Keratinocyte (primary cell): ENCODE results near the gene FAM50B. TPM values are rescaled to one million over a fixed set of nuclear protein-coding genes. Genes with fewer than 3 reads are reported as not detected.

Experiments used
- DNase-seq: peaks from one replicate; pipeline ENCODE4 v3.0.0-alpha.2; 2011; ENCODE audit warnings: low read depth, missing footprints, low spot score
- FAIRE-seq: peaks from 2 replicates; lab custom pipeline; 2011; peaks lifted over from hg19 to GRCh38; lab: Jason Lieb, UNC
- H2AFZ ChIP-seq: 2 replicates; pipeline ENCODE4 v1.6.0; 2012; ENCODE audit warnings: low read length, control low read depth, inconsistent platforms; ENCODE audit not compliant: control insufficient read depth
- H3K27ac ChIP-seq: 2 replicates; pipeline ENCODE4 v1.5.1; 2011; ENCODE audit warnings: low read length; ENCODE audit not compliant: control insufficient read depth, insufficient read depth
- H3K27me3 ChIP-seq: 3 replicates; pipeline ENCODE4 v1.6.0; 2011; ENCODE audit warnings: low read length; ENCODE audit not compliant: control insufficient read depth, insufficient read depth; ENCODE audit errors: extremely low read depth
- H3K36me3 ChIP-seq, 2 experiments: 2 replicates in 1 of 2; 3 replicates in 1 of 2; pipeline ENCODE4 v1.5.1; 2011; ENCODE audit warnings: low read length in 2 of 2, mild to moderate bottlenecking in 1 of 2; ENCODE audit not compliant: control insufficient read depth in 2 of 2, insufficient read depth in 2 of 2; ENCODE audit errors: extremely low read depth in 1 of 2
- H3K4me1 ChIP-seq: 3 replicates; pipeline ENCODE4 v1.5.1; 2011; ENCODE audit warnings: low read length; ENCODE audit not compliant: control insufficient read depth, insufficient read depth; ENCODE audit errors: extremely low read depth
- H3K4me2 ChIP-seq: 3 replicates; pipeline ENCODE4 v1.6.0; 2011; ENCODE audit warnings: low read depth, low read length; ENCODE audit not compliant: control insufficient read depth, insufficient read depth; ENCODE audit errors: extremely low read depth
- H3K4me3 ChIP-seq, 3 experiments: fragments of 200-600 bp in 1 of 3; sonication (generic) in 1 of 3; 2 replicates in 2 of 3; 3 replicates in 1 of 3; pipeline ENCODE4 v1.5.1; 2011 to 2016; ENCODE audit warnings: low read length in 3 of 3, mild to moderate bottlenecking in 3 of 3, control low read depth in 2 of 3, inconsistent platforms in 1 of 3, low read depth in 1 of 3, mixed read lengths in 1 of 3, mixed run types in 1 of 3, moderate library complexity in 1 of 3; ENCODE audit not compliant: control insufficient read depth in 2 of 3, insufficient read depth in 2 of 3; ENCODE audit errors: extremely low read depth in 1 of 3
- H3K79me2 ChIP-seq: 2 replicates; pipeline ENCODE4 v1.6.0; 2012; ENCODE audit warnings: low read length; ENCODE audit not compliant: control insufficient read depth, insufficient read depth
- H3K9ac ChIP-seq: 3 replicates; pipeline ENCODE4 v1.6.0; 2011; ENCODE audit warnings: low read length; ENCODE audit not compliant: control insufficient read depth, insufficient read depth; ENCODE audit errors: extremely low read depth
- H3K9me1 ChIP-seq: 3 replicates; pipeline ENCODE4 v1.6.0; 2011; ENCODE audit warnings: low read length; ENCODE audit not compliant: control insufficient read depth, insufficient read depth; ENCODE audit errors: extremely low read depth
- H3K9me3 ChIP-seq: 2 replicates; pipeline ENCODE4 v1.5.1; 2012; ENCODE audit warnings: low read depth, low read length; ENCODE audit not compliant: control insufficient read depth
- H4K20me1 ChIP-seq: 3 replicates; pipeline ENCODE4 v1.6.0; 2011; ENCODE audit warnings: low read length; ENCODE audit not compliant: control insufficient read depth, insufficient read depth; ENCODE audit errors: extremely low read depth
- CTCF ChIP-seq, 3 experiments: IDR thresholded peaks in 1 of 3; conservative IDR thresholded peaks in 1 of 3; optimal IDR thresholded peaks in 1 of 3; 2 replicates in 2 of 3; 3 replicates in 1 of 3; pipeline versions ENCODE3 to v1.5.1; 2011; ENCODE audit warnings: low read length in 3 of 3, mild to moderate bottlenecking in 3 of 3, moderate library complexity in 2 of 3, control low read depth in 1 of 3, inconsistent platforms in 1 of 3; ENCODE audit not compliant: insufficient read depth in 2 of 3; ENCODE audit errors: extremely low read depth in 1 of 3
- EZH2 ChIP-seq: IDR thresholded peaks from one replicate; pipeline ENCODE4 v1.6.1; 2012; ENCODE audit warnings: inconsistent platforms, mild to moderate bottlenecking, low read length, moderate library complexity
- dilution Hi-C: fragments of 300-500 bp; cut with MboI; formaldehyde crosslinking; loops from one replicate; pipeline ENCODE4 v1.7.0; 2020; ENCODE audit warnings: low sequenced_read_pairs; ENCODE audit not compliant: extremely low pct_ligation_motif_present
- polyA plus RNA-seq, 5 experiments: library from polyadenylated mRNA; depleted of rRNA in 3 of 5; stranded (reverse) in 3 of 5; stranded (forward) in 1 of 5; unstranded in 1 of 5; fragments of >200 nt; gene quantifications; 1 replicate in 1 of 5; 2 replicates in 3 of 5; 3 replicates in 1 of 5; pipeline versions ENCODE4 v1.2.1 to v1.2.3, GENCODE V29; 2011 to 2012; ENCODE audit warnings: missing spikeins in 2 of 5, low read depth in 1 of 5, low replicate concordance in 1 of 5

Gene FAM50B
- polyA plus RNA-seq, 1 donor (not counting 4 experiments of a cell fraction or from before 2014, with no cell fraction given) = 4.0 TPM

DNA sequence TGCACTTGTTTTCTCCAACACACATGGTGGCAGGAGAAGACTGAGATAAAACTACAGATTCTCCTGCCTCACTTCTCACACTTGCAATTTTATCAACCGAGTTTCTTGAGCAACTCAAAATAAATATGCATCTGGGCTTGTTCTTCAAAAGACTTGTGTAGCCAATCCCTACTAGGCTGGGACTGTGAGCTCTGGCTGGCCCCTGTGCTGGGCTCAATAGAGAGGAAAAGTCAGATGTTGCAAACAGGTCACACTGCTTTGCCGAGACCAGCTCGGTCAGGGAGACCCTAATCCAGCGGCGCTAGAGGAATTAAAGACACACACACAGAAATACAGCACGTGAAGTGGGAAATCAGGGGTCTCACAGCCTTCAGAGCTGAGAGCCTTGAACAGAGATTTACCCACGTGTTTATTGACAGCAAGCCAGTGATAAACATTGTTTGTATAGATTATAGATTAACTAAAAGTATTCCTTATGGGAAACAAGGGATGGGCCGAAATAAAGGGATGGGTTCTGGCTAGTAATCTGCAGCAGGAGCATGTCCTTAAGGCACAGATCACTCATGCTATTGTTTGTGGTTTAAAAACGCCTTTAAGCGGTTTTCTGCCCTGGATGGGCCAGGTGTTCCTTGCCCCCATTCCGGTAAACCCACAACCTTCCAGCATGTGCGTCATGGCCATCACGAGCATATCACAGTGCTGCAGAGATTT lies 32.7 kb downstream of the FAM50B start:
- Histone ChIP-seq H3K4me1 (peaks cover 10% of the 10 kb centered on the region), H3K9me3 (no peaks in the 10 kb centered on the region), H3K4me2 (no peak overlapping the region), H2AFZ (no peak overlapping the region), H3K9ac (no peak overlapping the region), H3K27ac (no peak overlapping the region), H4K20me1 (no peaks in the 10 kb centered on the region), H3K79me2 (no peaks in the 10 kb centered on the region), H3K27me3 (no peaks in the 10 kb centered on the region), H3K9me1 (no peaks in the 10 kb centered on the region), H3K4me3 (no peak overlapping the region), H3K36me3 (no peaks in the 10 kb centered on the region)
- TF ChIP-seq CTCF (optimal IDR thresholded peaks at IDR 0.05 in 1 of 3, IDR thresholded peaks at IDR 0.05 in 1 of 3, conservative IDR thresholded peaks at IDR 0.05 in 1 of 3; ENCODE audit: extremely low read depth in 1 of 3, insufficient read depth in 2 of 3, low read length in 3 of 3) (no peak), EZH2 (no peak)
- FAIRE-seq = no peak
- DNase-seq = no peak
- dilution Hi-C loops = no loop called here

GRCh38 chr6:3882431-3882830 lies 33.3 kb downstream of the FAM50B start:
- Histone ChIP-seq H3K9me3 (no peaks in the 10 kb centered on the region), H3K79me2 (no peaks in the 10 kb centered on the region), H4K20me1 (no peaks in the 10 kb centered on the region), H3K4me1 (peaks cover 10% of the 10 kb centered on the region), H3K4me3 (no peak overlapping the region), H3K36me3 (no peaks in the 10 kb centered on the region), H3K9me1 (no peaks in the 10 kb centered on the region), H3K27me3 (no peaks in the 10 kb centered on the region), H2AFZ (no peak overlapping the region), H3K4me2 (no peak overlapping the region), H3K9ac (no peak overlapping the region), H3K27ac (no peak overlapping the region)
- DNase-seq (no peak), FAIRE-seq (no peak)
- dilution Hi-C loops = no loop called here
- no peak for TF ChIP-seq EZH2
- TF ChIP-seq CTCF (optimal IDR thresholded peaks at IDR 0.05 in 1 of 3, IDR thresholded peaks at IDR 0.05 in 1 of 3, conservative IDR thresholded peaks at IDR 0.05 in 1 of 3; ENCODE audit: extremely low read depth in 1 of 3, insufficient read depth in 2 of 3, low read length in 3 of 3) = no peak
